Measurements from ENCODE around the gene ZXDC. TPM values are rescaled to one million over a fixed set of nuclear protein-coding genes. Genes with fewer than 3 reads are reported as not detected.

Gene ZXDC
- total RNA-seq, 2 experiments from 2014 or later = 34.7 to 34.9 TPM

DNA sequence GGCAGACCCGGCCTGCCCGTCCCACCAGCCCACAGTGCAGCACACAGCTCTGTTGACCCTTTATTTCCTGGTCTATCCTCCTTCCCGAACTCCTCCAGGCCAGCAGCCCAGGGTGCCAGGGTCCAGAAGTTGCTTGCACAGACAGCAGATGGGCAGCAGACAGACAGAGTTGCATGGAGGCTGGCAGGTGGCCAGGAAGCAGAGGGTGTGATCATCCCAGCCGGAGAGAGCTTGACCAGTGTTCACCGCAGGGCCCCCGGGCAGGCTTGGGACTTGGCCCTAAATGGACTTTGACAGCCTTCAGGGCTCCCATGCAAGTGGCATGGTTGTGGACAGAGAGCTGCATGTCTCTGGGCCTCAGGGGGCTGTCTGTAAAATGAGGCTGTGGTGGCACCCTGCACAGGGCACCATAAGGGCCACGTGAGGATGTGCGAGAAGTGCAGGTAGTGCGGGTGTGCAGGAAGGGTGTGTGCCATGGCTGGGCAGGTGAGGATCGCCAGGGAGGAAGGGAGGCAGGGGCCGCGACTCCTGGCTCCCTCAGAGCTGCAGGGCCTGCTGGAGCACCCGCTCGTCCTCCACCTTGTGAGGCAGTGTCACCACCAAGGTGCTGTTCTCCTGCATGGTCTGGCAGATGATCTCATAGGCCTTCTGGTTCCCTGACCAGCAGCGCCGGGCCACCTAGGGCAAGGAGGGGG lies 6.3 kb upstream of the ZXDC start:
- H3K27ac Mint-ChIP-seq = no peak overlapping the region
- H3K36me3 Mint-ChIP-seq = no peaks in the 10 kb centered on the region
- peaks cover 7% of the 10 kb centered on the region for H3K4me1 Mint-ChIP-seq
- DNase-seq (no peak), ATAC-seq (ENCODE audit: low read depth) (no peak)
- no peaks in the 10 kb centered on the region for H3K9me3 Mint-ChIP-seq
- no peaks in the 10 kb centered on the region for H3K27me3 Mint-ChIP-seq
- POLR2A ChIA-PET = interaction anchor here (1.1 kb wide), 1 partner anchor 15 kb away, joined by 3 read pairs; no protein-coding TSS in a partner anchor
- H3K4me3 Mint-ChIP-seq = no peak overlapping the region

DNA sequence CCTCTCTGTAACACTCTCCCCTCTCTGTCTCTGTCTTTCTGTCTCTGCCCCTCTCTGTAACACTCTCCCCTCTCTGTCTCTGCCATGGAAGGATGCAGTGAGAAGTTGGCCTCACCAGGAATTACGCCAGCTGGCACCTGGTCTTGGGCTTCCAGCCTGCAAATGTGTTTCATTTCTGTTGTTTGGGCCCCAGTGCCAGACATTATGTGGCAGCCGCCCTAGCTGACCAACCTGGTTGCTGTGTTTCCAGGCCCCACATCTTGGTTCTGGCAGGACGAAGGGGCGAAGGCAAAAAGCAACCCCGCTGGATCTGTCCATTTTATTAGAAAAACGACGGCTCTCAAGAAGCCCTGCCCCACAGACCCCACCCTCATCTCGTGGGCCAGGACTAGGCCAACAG lies 5.2 kb upstream of the ZXDC start:
- no peak for ATAC-seq (ENCODE audit: low read depth)
- peak overlapping the region; percentile 62 for H3K27ac Mint-ChIP-seq

GRCh38 chr3:126480206-126480605 lies 4.5 kb upstream of the ZXDC start:
- H3K27ac Mint-ChIP-seq = no peak overlapping the region
- H3K4me3 Mint-ChIP-seq = no peak overlapping the region
- no peaks in the 10 kb centered on the region for H3K9me3 Mint-ChIP-seq
- DNase-seq (no peak), ATAC-seq (ENCODE audit: low read depth) (no peak)
- no peaks in the 10 kb centered on the region for H3K27me3 Mint-ChIP-seq
- no peaks in the 10 kb centered on the region for H3K36me3 Mint-ChIP-seq
- POLR2A ChIA-PET = no interaction called here
- peaks cover 4% of the 10 kb centered on the region for H3K4me1 Mint-ChIP-seq

More for the DNA sequence above, 5.2 kb upstream of the ZXDC start:
- H3K36me3 Mint-ChIP-seq = no peaks in the 10 kb centered on the region
- no peaks in the 10 kb centered on the region for H3K27me3 Mint-ChIP-seq
- H3K4me1 Mint-ChIP-seq = peaks cover 4% of the 10 kb centered on the region
- no peak overlapping the region for H3K4me3 Mint-ChIP-seq
- POLR2A ChIA-PET = no interaction called here
- H3K9me3 Mint-ChIP-seq = no peaks in the 10 kb centered on the region
- no peak for DNase-seq

DNA sequence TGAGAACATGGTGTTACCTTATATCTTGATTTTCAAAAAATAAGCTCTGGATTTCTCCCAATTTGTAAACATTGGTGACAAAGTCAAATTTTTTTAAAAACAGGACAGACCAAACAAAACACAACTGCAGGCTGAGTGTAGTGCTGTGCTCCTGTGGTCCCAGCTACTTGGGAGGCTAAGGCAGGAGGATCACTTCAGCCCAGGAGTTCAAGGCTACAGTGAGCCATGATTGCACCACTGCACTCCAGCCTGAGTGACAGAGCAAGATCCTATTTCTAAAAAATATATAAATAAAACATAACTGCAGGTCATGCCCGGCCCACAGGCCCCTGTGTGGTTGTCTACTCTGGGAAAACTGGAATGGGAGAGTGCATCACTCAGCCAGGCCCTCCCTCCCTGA lies 4.0 kb upstream of the ZXDC start:
- Mint-ChIP-seq H3K4me1 (peaks cover 4% of the 10 kb centered on the region), H3K4me3 (no peak overlapping the region), H3K27ac (no peak overlapping the region), H3K9me3 (no peaks in the 10 kb centered on the region), H3K36me3 (no peaks in the 10 kb centered on the region), H3K27me3 (no peaks in the 10 kb centered on the region)
- DNase-seq (no peak), ATAC-seq (ENCODE audit: low read depth) (no peak)
- POLR2A ChIA-PET = no interaction called here

GRCh38 chr3:126478581-126479310 lies 3.1 kb upstream of the ZXDC start:
- peaks cover under 1% of the 10 kb centered on the region for H3K36me3 Mint-ChIP-seq
- no peaks in the 10 kb centered on the region for H3K9me3 Mint-ChIP-seq
- no peak for ATAC-seq (ENCODE audit: low read depth)
- POLR2A ChIA-PET = no interaction called here
- no peak for DNase-seq
- H3K27ac Mint-ChIP-seq = no peak overlapping the region
- H3K4me3 Mint-ChIP-seq = no peak overlapping the region
- no peaks in the 10 kb centered on the region for H3K27me3 Mint-ChIP-seq
- H3K4me1 Mint-ChIP-seq = peaks cover 7% of the 10 kb centered on the region

- peak overlapping the region; percentile 68 for H3K4me3 Mint-ChIP-seq
- peaks cover 24% of the 10 kb centered on the region for H3K4me1 Mint-ChIP-seq
- ATAC-seq (ENCODE audit: low read depth) (no peak), DNase-seq (no peak)
- H3K36me3 Mint-ChIP-seq = peaks cover 16% of the 10 kb centered on the region
- peak overlapping the region; percentile 78 for H3K27ac Mint-ChIP-seq
- H3K27me3 Mint-ChIP-seq = no peaks in the 10 kb centered on the region
- POLR2A ChIA-PET = no interaction called here
- no peaks in the 10 kb centered on the region for H3K9me3 Mint-ChIP-seq
These were observed 1.3 kb upstream of the ZXDC start for GRCh38 chr3:126477061-126477380.

- DNase-seq = no peak
- Mint-ChIP-seq H3K4me3 (peak overlapping the region; percentile 83), H3K36me3 (peaks cover 16% of the 10 kb centered on the region), H3K27ac (peak overlapping the region; percentile 84), H3K27me3 (no peaks in the 10 kb centered on the region), H3K9me3 (no peaks in the 10 kb centered on the region), H3K4me1 (peaks cover 24% of the 10 kb centered on the region)
- POLR2A ChIA-PET = interaction anchor here (1.2 kb wide), 1 partner anchor 11 kb away, joined by 3 read pairs; no protein-coding TSS in a partner anchor
- ATAC-seq (ENCODE audit: low read depth) = peak; percentile 15
These were observed 722 bp upstream of the ZXDC start for GRCh38 chr3:126476166-126477060.

DNA sequence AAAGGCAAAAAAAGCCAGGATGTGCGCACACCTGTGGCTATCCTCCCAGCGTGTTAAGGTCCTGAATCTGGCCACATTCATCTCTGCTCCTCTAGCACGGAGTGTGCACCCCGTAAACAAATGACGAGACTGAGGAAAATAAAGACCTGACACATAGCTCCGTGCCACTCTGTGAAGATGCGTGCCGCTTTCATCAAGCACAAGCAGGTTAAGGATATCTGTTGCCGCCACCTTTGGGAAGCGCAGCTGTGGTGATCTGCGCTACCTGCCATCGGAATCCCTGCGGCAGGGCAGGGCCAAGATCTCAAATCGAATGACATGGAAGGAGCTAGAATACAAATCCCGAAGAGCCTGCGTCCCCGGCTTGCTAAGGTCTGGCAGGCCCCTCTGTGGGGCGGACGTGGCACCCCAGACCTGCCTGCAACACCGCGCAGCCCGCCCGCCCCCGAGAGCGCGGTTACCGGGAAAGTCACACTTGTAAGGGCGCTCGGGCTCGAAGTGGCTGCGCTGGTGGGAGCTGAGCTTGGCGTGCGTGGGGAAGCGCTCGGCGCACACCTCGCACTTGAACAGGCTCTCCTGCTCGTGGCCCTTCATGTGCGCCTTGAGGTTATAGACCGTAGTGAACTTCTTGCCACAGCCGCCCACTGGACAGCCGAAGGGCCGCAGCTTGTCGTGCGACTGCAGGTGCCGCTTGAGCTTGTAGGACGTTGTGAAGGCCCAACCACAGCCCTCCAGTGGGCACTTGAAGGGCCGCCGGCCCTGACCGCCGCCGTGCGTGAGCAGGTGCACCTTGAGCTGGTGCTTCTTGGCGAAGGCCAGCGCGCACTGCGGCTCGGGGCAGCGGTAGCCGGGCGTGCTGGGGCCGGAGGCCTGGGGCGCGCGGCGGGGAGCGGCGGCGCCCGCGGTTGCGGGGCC lies 936 bp downstream of the ZXDC start:
- peaks cover 29% of the 10 kb centered on the region for H3K4me1 Mint-ChIP-seq
- no peaks in the 10 kb centered on the region for H3K27me3 Mint-ChIP-seq
- H3K27ac Mint-ChIP-seq = peak overlapping the region; percentile 90
- peaks cover 23% of the 10 kb centered on the region for H3K36me3 Mint-ChIP-seq
- no peak for ATAC-seq (ENCODE audit: low read depth)
- H3K9me3 Mint-ChIP-seq = no peaks in the 10 kb centered on the region
- peak overlapping the region; percentile 93 for H3K4me3 Mint-ChIP-seq
- no peak for DNase-seq
- POLR2A ChIA-PET = interaction anchor here (0.9 to 1.3 kb wide), 2 partner anchors 11 to 21 kb away, joined by 3 to 4 read pairs; no protein-coding TSS in a partner anchor

GRCh38 chr3:126473292-126474168 lies 2.2 kb downstream of the ZXDC start:
- Mint-ChIP-seq H3K27me3 (no peaks in the 10 kb centered on the region), H3K9me3 (no peaks in the 10 kb centered on the region), H3K4me3 (peak overlapping the region; percentile 93), H3K4me1 (peaks cover 36% of the 10 kb centered on the region), H3K27ac (no peak overlapping the region), H3K36me3 (peaks cover 31% of the 10 kb centered on the region)
- POLR2A ChIA-PET = interaction anchor here (0.9 kb wide), 1 partner anchor 20 kb away, joined by 3 read pairs; no protein-coding TSS in a partner anchor
- ATAC-seq (ENCODE audit: low read depth) (no peak), DNase-seq (peak; percentile 34)

GRCh38 chr3:126472277-126473006 lies 3.2 kb downstream of the ZXDC start:
- POLR2A ChIA-PET = interaction anchor here (0.6 kb wide), 1 partner anchor 228 kb away, joined by 3 read pairs; no protein-coding TSS in a partner anchor
- peaks cover 37% of the 10 kb centered on the region for H3K4me1 Mint-ChIP-seq
- DNase-seq = peak; percentile 17
- no peaks in the 10 kb centered on the region for H3K9me3 Mint-ChIP-seq
- no peaks in the 10 kb centered on the region for H3K27me3 Mint-ChIP-seq
- peaks cover 36% of the 10 kb centered on the region for H3K36me3 Mint-ChIP-seq
- peak overlapping the region; percentile 21 for H3K27ac Mint-ChIP-seq
- peak overlapping the region; percentile 93 for H3K4me3 Mint-ChIP-seq
- no peak for ATAC-seq (ENCODE audit: low read depth)

GRCh38 chr3:126469479-126469878 lies 6.2 kb downstream of the ZXDC start:
- H3K27ac Mint-ChIP-seq = peak overlapping the region; percentile 40
- H3K27me3 Mint-ChIP-seq = no peaks in the 10 kb centered on the region
- POLR2A ChIA-PET = no interaction called here
- H3K4me3 Mint-ChIP-seq = no peak overlapping the region
- peaks cover 33% of the 10 kb centered on the region for H3K4me1 Mint-ChIP-seq
- peaks cover 45% of the 10 kb centered on the region for H3K36me3 Mint-ChIP-seq
- ATAC-seq (ENCODE audit: low read depth) = no peak
- no peaks in the 10 kb centered on the region for H3K9me3 Mint-ChIP-seq
- DNase-seq = peak; percentile 10

All from activated naive CD8-positive, alpha-beta T cell treated with anti-CD3 and anti-CD28 coated beads, Interleukin-2, amount 10 ng/mL, durations not matched to agents 7 days and 5 days (primary cell).